Measurements from ENCODE around the gene MEF2C. TPM values are rescaled to one million over a fixed set of nuclear protein-coding genes. Genes with fewer than 3 reads are reported as not detected.

The MEF2C gene
- total and polyA plus RNA-seq, 11 donors = 15.5 to 98.5 (median 56.2) TPM

- Histone ChIP-seq H3K27me3 (peaks cover 70 to 100% (median 99%) of the 10 kb centered on the region in 9 donors), H3K36me3 (no peaks in the 10 kb centered on the region), H3K4me1 (peaks cover 0 to 44% (median 17%) of the 10 kb centered on the region in 12 donors), H3K4me3 (no peak overlapping the region), H3K9me3 (no peaks in the 10 kb centered on the region), H3K27ac (no peak overlapping the region)
- intact Hi-C loops (cut with DNase I) = loop anchor here in 3 of 10 donors (5.0 to 10.0 kb wide), 3 partner anchors 545 to 1263 kb away; no protein-coding TSS in a partner anchor
- 4 to 10% (median 7%) methylated on average over 11 of the region's 11 CpGs for WGBS, 4 donors
- ATAC-seq (no peak), DNase-seq (no peak)
- TF ChIP-seq CTCF (IDR thresholded peaks at IDR 0.05) (no peak), POLR2A (IDR thresholded peaks at IDR 0.05) (no peak)
Measured at GRCh38 chr5:88687373-88687911, 195.5 kb downstream of the MEF2C start.

- no peak for TF ChIP-seq CTCF (IDR thresholded peaks at IDR 0.05)
- no peak for TF ChIP-seq POLR2A (IDR thresholded peaks at IDR 0.05)
- Histone ChIP-seq H3K36me3 (no peaks in the 10 kb centered on the region), H3K27ac (no peak overlapping the region), H3K27me3 (peaks cover 70 to 100% (median 99%) of the 10 kb centered on the region in 9 donors), H3K4me3 (no peak overlapping the region), H3K9me3 (no peaks in the 10 kb centered on the region), H3K4me1 (peaks cover 0 to 38% (median 12%) of the 10 kb centered on the region in 12 donors)
- DNase-seq (no peak), ATAC-seq (no peak)
- intact Hi-C loops (cut with DNase I) = loop anchor here in 3 of 10 donors (5.0 to 10.0 kb wide), 3 partner anchors 544 to 1262 kb away; no protein-coding TSS in a partner anchor
- 7 to 17% (median 11%) methylated on average over 15 of the region's 15 CpGs for WGBS, 4 donors
Measured at GRCh38 chr5:88686726-88687125, 196.3 kb downstream of the MEF2C start.

GRCh38 chr5:88685591-88686541 is 197.1 kb downstream of the MEF2C start:
- Histone ChIP-seq H3K4me3 (no peak overlapping the region), H3K27ac (no peak overlapping the region), H3K9me3 (no peaks in the 10 kb centered on the region), H3K36me3 (no peaks in the 10 kb centered on the region), H3K27me3 (peaks cover 76 to 100% (median 99%) of the 10 kb centered on the region in 9 donors), H3K4me1 (peaks cover 0 to 34% (median 6%) of the 10 kb centered on the region in 12 donors)
- TF ChIP-seq POLR2A (IDR thresholded peaks at IDR 0.05) (no peak), CTCF (IDR thresholded peaks at IDR 0.05) (no peak)
- intact Hi-C loops (cut with DNase I) = loop anchor here in 3 of 10 donors (5.0 to 10.0 kb wide), 3 partner anchors 544 to 1261 kb away; no protein-coding TSS in a partner anchor
- DNase-seq (no peak), ATAC-seq (no peak)
- 9 to 13% (median 10%) methylated on average over 23 of the region's 23 CpGs for WGBS, 4 donors
